Thyroid gland (tissue), 4 donors: ENCODE results near the gene PLXNA4. TPM values are rescaled to one million over a fixed set of nuclear protein-coding genes. Genes with fewer than 3 reads are reported as not detected.

Experiments
- DNase-seq, 2 donors: peaks; one replicate each; pipeline ENCODE4 v3.0.0-alpha.2; 2019
- H3K27ac ChIP-seq, 3 donors: fragments of 200-600 bp; sonication (generic); 1 replicate in 2 of 3; 2 replicates in 1 of 3; pipeline ENCODE4 v1.5.1; 2016 to 2019; ENCODE audit warnings: mild to moderate bottlenecking in 1 of 3, moderate library complexity in 1 of 3
- H3K27me3 ChIP-seq: fragments of 200-600 bp; sonication (generic); one replicate; pipeline ENCODE4 v1.5.1; 2019
- H3K36me3 ChIP-seq, 2 donors: fragments of 200-600 bp; sonication (generic); one replicate each; pipeline ENCODE4 v1.5.1; 2016 to 2019
- H3K4me1 ChIP-seq, 2 donors: fragments of 200-600 bp; sonication (generic); one replicate each; pipeline ENCODE4 v1.5.1; 2017 to 2019
- H3K4me3 ChIP-seq, 3 donors: fragments of 200-600 bp; sonication (generic); replicated peaks in 1 of 3; 1 replicate in 2 of 3; 2 replicates in 1 of 3; pipeline ENCODE4 v1.5.1; 2016; ENCODE audit warnings: mild to moderate bottlenecking in 1 of 3
- H3K9me3 ChIP-seq: fragments of 200-600 bp; sonication (generic); one replicate; pipeline ENCODE4 v1.5.1; 2017
- CTCF ChIP-seq, 6 experiments: fragments of 200-600 bp in 3 of 6; fragments of 450-650 bp in 3 of 6; sonication (generic) in 3 of 6; IDR thresholded peaks; one replicate each; pipeline ENCODE4 v1.5.1; 2016 to 2019; ENCODE audit warnings: antibody characterized with exemption in 6 of 6, mild to moderate bottlenecking in 2 of 6, inconsistent platforms in 1 of 6, moderate library complexity in 1 of 6
- POLR2A ChIP-seq, 2 donors: fragments of 450-650 bp; IDR thresholded peaks; one replicate each; pipeline ENCODE4 v1.6.1; 2017; ENCODE audit warnings: antibody characterized with exemption in 2 of 2, mild to moderate bottlenecking in 2 of 2, moderate library complexity in 1 of 2
- WGBS, 2 donors: methylation state at CpG; one replicate each; pipeline ENCODE4 v1.1.5; 2017; 5-methylcytosine and 5-hydroxymethylcytosine counted together
- intact Hi-C: fragments of 100-400 bp; cut with DNase I; formaldehyde crosslinking; loops from one replicate; pipeline ENCODE4 v1.15.1; 2023
- total RNA-seq, 4 donors: library from RNA; depleted of rRNA; stranded (reverse); fragments of >200 nt; gene quantifications; one replicate each; pipeline ENCODE4 v1.2.3, GENCODE V29; 2016

PLXNA4 gene
- total RNA-seq, 4 donors from 2014 or later, result 1.3 to 8.3 (median 2.4) TPM

- DNase-seq, result no peak
- Histone ChIP-seq H3K36me3 (no peaks in the 10 kb centered on the region), H3K4me3 (no peak overlapping the region), H3K4me1 (no peaks in the 10 kb centered on the region), H3K9me3 (no peaks in the 10 kb centered on the region), H3K27ac (no peak overlapping the region), H3K27me3 (no peaks in the 10 kb centered on the region)
- intact Hi-C loops, result no loop called here
- 96 to 98% methylated on average over 2 of the region's 2 CpGs for WGBS, 2 donors
- TF ChIP-seq CTCF (IDR thresholded peaks at IDR 0.05) (no peak), POLR2A (IDR thresholded peaks at IDR 0.05) (no peak)
These were observed 378.5 kb downstream of the PLXNA4 start for GRCh38 chr7:132197772-132198171.

DNA sequence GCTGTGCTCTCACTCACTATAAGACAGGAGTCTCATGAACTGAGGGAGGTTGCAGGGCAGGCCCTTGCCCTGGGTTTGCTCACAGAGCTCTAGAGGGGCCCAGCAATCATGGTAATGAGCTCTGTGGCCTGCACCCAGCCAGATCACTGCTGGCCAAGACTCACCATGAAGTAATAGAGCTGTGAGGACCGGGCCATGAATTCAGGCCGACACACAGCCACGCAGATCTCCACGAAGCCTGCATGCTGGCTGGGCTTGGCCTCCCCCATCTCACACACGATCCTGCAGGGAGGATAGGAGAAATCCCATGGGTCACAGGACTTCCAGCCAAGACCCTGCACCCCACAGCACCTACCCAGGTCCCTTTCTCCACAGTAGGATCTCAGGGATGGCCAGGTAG is 382.4 kb downstream of the PLXNA4 start:
- WGBS, 2 donors, result 84 to 88% methylated on average over 4 to 5 of the region's 5 CpGs
- no peaks in the 10 kb centered on the region for H3K9me3 ChIP-seq
- intact Hi-C loops, result no loop called here

DNA sequence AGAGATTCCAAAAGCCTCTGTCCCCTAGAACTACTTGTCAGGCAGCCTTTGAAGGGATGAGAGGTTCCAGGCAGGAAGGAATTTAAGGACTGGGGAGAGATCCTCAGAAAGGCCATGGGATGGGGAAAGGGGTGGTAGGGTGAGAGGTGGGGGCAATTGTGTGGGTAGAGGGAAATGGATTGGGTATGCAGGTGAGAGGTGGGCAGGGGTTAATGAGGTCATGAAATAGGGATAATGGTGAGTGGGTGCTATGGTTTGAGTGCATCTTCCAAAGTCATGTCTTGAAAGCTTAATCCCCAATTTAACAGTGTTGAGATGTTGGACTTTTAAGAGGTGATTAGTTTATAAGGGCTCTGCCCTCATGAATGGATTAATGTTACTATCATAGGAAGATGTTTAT is 383.5 kb downstream of the PLXNA4 start:
- Histone ChIP-seq H3K4me3 (no peak overlapping the region), H3K36me3 (no peaks in the 10 kb centered on the region)

More for the DNA sequence above, 382.4 kb downstream of the PLXNA4 start:
- Histone ChIP-seq H3K4me1 (no peaks in the 10 kb centered on the region), H3K36me3 (no peaks in the 10 kb centered on the region), H3K27me3 (no peaks in the 10 kb centered on the region), H3K27ac (no peak overlapping the region), H3K4me3 (no peak overlapping the region)
- DNase-seq, result no peak
- TF ChIP-seq CTCF (IDR thresholded peaks at IDR 0.05), result no peak
- no peak for TF ChIP-seq POLR2A (IDR thresholded peaks at IDR 0.05)

GRCh38 chr7:132191418-132191817 is 384.9 kb downstream of the PLXNA4 start:
- DNase-seq, result no peak
- WGBS, 2 donors, result 71 to 74% methylated on average over 3 of the region's 3 CpGs
- Histone ChIP-seq H3K4me1 (no peaks in the 10 kb centered on the region), H3K36me3 (no peaks in the 10 kb centered on the region), H3K9me3 (no peaks in the 10 kb centered on the region), H3K27ac (no peak overlapping the region), H3K4me3 (no peak overlapping the region), H3K27me3 (no peaks in the 10 kb centered on the region)
- no peak for TF ChIP-seq CTCF (IDR thresholded peaks at IDR 0.05)
- no peak for TF ChIP-seq POLR2A (IDR thresholded peaks at IDR 0.05)
- intact Hi-C loops, result no loop called here

More for the DNA sequence above, 383.5 kb downstream of the PLXNA4 start:
- intact Hi-C loops, result no loop called here
- DNase-seq, result no peak
- Histone ChIP-seq H3K27ac (no peak overlapping the region), H3K27me3 (no peaks in the 10 kb centered on the region), H3K9me3 (no peaks in the 10 kb centered on the region), H3K4me1 (no peaks in the 10 kb centered on the region)
- TF ChIP-seq POLR2A (IDR thresholded peaks at IDR 0.05) (no peak), CTCF (IDR thresholded peaks at IDR 0.05) (no peak)

GRCh38 chr7:132190683-132191082 is 385.6 kb downstream of the PLXNA4 start:
- WGBS, 2 donors, result 93 to 95% methylated on average over 7 of the region's 7 CpGs
- no peaks in the 10 kb centered on the region for H3K36me3 ChIP-seq
- no peaks in the 10 kb centered on the region for H3K27me3 ChIP-seq
- no peak for DNase-seq
- no peaks in the 10 kb centered on the region for H3K4me1 ChIP-seq
- no peaks in the 10 kb centered on the region for H3K9me3 ChIP-seq
- intact Hi-C loops, result no loop called here
- TF ChIP-seq CTCF (IDR thresholded peaks at IDR 0.05) (no peak), POLR2A (IDR thresholded peaks at IDR 0.05) (no peak)
- H3K4me3 ChIP-seq, result no peak overlapping the region
- no peak overlapping the region for H3K27ac ChIP-seq
